HG02943 (cell line): Measurements from ENCODE around the gene NUDT15.
"Not testable (repeated sequence)": the region's sequence is repeated elsewhere in the genome, so short reads cannot be mapped to it uniquely, and the experiment has no call there.

ENCODE experiments used
- ATAC-seq: cut with Tn5 transposase; IDR thresholded peaks from one replicate; pipeline ENCODE4 v1.9.1; 2021; ENCODE audit warnings: mild to moderate bottlenecking, low read depth, moderate library complexity; ENCODE audit not compliant: unreplicated experiment

The NUDT15 gene

DNA sequence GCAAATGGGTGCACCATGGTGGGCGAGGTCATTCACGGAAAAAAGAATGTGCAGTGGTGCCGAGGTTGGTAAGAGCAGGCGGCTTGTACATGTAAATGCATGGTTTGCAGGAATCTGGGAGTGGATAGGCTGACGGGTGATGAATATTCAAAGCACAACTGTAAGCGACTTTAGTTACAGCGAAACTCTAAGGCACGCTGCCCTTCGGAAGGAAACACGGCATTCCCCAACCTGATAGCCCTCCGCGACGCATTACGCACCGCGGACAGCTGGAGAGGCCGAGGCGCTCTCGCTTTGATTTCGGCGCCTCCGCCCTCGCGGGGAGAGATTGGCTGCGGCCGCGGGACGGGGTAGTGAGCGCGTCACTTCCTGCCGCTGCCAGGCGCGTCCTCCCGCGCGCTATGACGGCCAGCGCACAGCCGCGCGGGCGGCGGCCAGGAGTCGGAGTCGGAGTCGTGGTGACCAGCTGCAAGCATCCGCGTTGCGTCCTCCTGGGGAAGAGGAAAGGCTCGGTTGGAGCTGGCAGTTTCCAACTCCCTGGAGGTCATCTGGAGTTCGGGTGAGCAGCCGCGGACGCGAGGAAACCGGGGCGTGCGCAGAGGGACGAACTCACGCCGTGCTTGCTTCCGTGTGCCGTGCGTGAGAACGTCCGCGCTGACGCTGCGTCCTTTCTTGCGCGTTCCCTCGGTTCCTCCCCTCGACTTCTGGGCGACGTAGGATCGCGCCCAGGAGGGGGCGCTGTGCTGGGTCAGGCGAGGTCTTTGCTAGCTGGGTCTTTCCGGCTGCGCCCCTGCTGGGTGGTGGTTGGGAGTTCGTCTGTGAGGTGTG lies at the start of gene NUDT15:
TSS of gene NUDT15 (plus strand) at position 381 of the 828 bp plus-strand sequence. CDS start at position 402, 21 bp downstream.
- ATAC-seq = peak; percentile 94

DNA sequence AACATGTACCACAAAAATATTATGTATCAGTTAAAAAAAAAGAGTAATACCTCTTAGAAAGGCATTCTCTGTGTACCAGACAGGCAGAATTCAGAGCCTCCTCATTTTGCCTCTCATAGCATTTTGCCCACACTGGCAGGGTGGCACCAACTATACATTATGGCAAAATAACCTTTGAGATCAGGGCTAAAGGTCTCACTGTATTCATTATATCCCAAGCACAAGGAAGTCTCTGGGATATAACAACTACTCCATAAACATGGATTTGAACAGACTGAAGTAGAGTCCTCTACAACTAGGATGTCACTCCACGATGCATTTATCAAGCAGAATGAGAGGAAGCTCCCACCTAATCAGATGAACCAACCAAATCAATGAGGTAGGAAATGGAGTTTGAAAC lies 47.1 kb upstream of the NUDT15 start:
- ATAC-seq = no peak

DNA sequence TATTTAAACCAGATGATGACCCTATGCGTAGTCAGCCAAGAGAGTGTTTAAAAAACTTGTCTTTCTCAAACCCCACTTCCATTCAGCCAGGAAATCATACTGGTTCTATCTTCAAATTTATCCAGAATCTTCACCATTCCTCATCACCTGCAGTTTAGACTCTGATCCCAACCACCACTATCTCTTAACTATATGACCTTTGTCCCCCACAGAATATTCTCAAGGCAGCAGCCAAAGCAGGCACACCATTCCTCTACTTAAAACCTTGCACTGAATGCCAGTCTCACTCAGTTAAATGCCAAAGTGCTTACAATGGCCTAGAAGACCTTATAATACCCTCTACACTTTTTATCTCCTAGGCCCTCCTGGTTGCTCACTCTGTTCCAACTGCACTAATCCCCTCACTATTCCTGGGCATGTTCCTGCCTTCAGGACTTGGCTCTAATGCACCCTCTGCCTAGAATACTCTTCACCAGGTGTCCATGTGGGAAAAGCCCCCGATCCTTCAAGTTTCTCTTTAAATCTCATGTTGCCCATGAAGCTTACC lies 46.5 kb upstream of the NUDT15 start:
- ATAC-seq = no peak

DNA sequence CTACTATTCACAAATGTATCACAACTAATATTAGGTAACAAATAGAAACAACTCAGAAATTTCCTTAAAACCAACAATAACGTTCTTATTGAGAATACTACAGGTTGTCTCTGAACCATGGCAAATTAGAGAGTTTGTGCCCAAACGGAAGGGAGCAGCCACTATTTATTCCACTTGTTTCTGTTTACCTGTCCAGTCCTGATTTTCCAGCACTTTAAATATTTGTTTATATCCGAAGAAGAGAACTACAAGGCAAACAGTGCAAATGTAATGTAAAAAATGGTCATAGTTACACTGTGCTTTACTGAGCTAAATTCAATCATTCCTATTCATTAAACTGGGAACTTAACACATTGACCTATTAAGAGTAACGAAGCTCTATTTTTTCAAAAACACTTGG lies 45.7 kb upstream of the NUDT15 start:
- ATAC-seq = no peak

DNA sequence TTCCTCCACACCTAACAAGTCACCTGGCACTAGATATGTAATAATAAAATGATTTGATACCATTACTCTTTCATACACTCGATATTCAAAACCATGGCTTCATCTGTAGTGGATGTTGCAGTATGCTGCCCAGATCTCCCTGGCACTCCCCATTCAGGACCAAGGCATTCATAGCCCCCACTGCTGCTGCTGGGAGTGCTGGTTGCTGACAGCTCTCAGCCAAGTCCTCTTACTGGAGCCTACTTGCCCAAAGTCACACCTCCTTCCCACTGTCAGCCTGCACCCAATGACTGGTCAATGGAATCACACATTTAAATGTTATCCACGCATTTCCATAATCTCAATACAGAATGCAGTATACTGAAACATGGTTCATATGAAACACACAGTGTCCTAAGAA lies 40.1 kb upstream of the NUDT15 start:
- no peak for ATAC-seq

DNA sequence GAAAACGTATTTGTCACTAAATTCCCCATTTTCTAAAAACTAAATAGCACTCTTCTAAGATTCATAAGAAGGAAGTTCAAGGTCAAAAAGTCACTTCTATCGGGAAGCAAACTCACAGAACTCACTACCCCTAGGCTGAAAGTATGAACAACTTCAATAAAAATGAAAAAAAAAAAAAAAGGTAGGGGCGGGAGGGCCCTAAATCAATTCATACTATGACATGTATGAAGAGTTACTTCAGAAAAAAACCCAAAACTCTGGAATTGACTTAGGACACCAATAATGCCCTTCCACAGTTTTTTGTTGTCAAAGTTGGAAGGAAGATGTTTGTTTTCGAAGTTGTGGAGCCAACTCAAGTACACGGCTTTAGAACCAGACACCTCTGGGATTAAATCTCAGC lies 37.6 kb upstream of the NUDT15 start:
- no peak for ATAC-seq

DNA sequence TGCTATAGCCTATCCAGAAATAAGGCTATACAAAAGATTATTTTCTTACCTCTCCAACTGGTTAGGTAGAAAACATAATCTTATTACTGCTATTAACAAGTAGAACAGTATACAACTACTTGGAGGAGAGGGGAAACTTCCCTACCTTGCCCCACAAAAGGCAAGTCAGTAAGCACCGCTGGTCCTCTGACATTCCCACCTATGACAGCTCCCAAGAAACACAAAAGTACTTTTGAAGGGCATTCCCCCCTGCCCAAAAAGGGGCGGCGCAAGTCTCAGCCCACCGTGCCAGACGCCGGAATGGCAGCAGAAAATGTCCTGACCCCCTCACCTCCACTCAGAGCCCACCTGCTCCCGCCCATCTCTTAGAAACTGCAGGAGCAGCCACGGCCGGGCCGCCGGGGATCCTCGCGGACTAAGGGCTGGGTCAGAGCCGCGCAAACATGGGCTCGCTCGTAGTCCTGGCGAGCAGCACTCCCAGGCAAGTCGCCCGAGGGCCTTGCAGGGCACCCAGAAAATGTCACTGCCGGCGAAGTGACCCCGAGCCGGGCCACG lies 36.9 kb upstream of the NUDT15 start:
- ATAC-seq = peak; percentile 41

DNA sequence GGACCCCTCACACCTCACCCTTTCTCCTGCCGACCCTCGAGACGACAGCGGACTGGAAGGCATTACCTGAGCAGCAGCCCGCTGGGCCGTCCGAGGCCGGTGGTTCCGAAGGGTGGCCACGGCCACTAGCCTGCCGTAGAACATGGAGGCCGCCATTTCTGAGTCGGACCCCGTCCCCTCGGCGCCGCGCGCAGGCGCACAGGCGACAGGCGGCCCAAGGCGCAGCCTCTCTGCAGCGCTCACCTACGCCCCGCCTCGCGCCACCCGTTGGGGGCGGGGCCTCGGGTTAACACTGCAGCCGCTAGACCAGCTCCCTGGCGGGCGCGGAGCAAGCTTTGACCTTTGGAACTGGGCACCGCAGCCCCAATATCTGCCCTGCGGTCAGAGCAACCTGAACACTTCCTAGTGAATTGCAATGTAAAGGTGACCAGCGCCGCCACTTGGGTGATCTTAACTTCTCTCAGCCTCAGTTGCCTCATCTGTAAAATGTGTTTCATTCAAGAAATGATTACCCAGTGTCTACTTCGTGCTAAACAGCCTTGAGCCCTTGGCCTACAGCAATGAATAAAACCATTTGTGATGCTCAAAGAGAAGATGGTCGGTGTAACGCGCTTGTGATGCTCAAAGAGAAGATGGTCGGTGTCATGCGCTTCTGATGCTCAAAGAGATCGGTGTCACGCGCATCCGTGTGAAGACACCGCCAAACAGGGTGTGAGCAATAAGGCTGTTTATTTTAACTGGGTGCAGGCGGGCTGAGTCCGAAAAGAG lies 36.2 kb upstream of the NUDT15 start, which contains the start of gene SUCLA2:
TSS of gene SUCLA2 (minus strand) at position 160 of the 768 bp plus-strand sequence. CDS start at position 156, 4 bp downstream.
- peak; percentile 96 for ATAC-seq

DNA sequence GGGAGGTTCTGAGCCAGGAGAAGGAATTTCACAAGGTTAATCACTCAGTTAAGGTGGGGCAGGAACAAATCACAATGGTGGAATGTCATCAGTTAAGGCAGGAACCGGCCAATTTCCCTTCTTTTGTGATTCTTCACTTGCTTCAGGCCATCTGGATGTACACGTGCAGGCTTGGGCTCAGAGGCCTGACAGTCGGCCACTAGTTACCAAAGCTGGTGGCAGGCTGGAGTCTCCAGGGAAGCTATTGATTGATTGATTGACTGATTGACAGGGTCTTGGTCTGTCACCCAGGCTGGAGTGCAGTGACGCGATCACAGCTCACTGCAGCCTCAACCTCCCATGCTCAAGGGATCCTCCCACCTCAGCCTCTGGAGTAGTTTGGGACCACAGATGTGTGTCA lies 35.5 kb upstream of the NUDT15 start:
- not testable (repeated sequence) for ATAC-seq

DNA sequence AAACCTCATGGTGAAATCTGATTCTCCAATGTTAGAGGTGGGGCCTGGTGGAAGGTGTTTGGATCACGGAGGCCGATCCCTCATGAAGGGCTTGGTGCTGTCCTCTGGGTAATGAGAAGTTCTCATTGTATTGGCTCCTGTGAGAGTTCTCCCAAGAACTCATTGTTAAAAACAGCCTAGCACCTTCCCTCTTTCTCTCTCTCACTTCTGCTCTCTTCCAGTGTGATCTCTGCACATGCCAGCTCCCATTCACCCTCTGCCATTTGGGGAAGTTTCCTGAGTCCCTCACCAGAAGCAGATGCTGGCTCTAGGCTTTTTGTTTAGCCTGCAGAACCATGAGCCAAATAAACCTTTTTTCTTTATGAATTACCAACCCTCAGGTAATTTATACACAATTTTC lies 33.3 kb upstream of the NUDT15 start:
- ATAC-seq = no peak

DNA sequence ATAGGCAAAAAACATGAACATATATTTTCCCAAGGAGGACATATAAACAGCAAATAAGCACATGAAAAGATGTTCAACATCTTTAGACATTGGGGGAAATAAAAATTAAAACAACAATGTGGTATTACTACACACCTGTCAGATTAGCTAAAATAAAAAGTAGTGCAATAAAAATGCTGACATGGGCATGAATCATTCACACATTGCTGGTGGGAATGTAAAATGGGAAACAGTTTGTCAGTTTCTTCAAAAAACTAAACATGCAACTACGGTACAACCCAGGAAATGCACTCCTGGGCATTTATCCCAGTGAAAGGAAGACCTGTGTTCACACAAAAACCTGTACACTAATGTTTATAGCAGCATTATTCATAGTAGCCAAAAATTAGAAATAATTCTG lies 31.1 kb upstream of the NUDT15 start:
- no peak for ATAC-seq

DNA sequence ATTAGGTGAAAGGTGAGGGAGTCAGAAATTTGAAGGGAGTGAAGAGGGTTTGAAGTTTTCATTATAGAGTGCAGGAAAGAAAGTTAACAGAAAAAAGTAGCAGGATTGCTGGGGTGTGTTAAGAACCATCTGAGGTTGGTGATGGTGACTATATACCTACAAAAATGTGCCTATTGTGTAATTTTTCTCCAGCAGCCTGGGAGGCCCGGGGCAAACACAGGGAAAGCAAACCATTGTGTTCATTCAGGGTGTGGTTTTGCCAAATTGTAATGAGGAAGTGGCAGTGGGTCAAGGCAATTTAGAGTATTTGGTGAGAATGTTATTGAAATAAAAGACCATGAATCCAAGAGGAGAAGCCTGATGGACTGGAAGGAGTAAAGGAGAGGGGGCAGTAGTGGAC lies 28.2 kb upstream of the NUDT15 start:
- no peak for ATAC-seq

DNA sequence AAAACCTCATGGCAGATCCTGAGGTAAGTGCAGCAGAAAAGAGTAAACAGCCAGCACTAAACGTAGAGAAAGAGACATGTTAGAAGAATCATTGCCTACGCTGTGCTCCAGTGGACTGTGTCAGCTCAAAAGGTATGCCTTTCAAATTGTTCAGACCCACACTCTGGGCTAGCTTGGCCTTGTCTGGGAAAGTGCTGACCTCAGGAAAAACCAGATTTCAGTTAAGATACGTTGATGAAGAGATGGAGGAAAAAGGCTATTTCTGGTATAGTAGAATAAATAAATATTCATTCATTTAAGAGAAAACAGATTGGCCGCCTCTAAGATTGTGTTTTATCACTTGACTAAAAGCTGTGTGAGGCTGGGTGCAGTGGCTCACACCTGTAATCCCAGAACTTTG lies 26.8 kb upstream of the NUDT15 start:
- no peak for ATAC-seq

DNA sequence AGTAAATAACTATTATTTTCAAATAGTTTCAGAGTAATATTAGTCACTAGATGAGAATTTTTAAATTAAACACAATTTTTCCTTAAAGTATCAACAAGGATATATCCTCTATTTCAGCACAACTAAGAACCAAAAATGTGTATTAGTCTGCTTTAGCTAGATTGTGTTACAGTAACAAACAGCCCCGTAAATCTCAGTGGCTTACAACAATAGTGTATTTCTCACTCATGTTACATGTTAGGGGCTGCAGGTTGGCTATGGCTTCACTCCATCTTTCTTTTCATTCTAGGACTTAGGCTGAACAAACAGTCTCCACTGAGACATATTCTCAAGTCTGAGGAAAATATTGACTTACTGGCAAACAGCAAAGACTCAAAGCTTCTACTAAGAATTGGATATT lies 24.9 kb upstream of the NUDT15 start:
- ATAC-seq = no peak

DNA sequence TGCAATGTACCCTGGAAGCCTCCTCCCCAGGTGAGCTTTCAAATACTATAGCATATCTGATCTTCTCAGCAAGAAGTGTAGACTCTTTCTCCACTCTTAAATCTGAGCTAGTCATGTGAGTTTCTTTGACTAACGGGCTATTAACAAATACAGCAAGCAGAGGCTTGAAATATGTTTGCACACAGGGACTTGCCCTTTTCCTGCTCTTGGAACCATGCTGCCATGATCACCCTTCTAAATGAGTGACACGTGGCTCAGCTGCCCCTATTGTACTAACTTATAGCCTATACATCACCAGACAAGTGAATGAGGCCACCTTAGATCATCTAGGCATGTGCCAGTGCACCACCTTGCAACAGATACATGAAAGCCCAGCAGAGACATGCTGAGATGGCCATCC lies 23.2 kb upstream of the NUDT15 start:
- ATAC-seq = no peak

DNA sequence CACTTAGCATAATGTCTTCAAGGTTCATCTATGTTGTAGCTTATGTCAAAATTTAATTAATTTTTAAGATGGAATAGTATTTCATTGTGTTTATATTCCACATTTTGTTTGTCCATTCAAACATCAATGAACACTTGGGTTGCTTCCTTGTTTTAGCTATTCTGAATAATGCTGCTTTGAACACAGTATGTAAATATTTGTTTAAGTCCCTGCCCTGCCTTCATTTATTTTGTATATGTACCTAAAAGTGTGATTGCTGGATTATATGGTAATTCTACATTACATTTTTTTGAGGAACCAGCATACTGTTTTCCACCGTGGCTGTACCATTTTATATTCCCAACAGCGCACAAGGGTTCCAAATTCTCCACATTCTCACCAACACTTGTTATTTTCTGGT lies 18.9 kb upstream of the NUDT15 start:
- ATAC-seq = no peak

DNA sequence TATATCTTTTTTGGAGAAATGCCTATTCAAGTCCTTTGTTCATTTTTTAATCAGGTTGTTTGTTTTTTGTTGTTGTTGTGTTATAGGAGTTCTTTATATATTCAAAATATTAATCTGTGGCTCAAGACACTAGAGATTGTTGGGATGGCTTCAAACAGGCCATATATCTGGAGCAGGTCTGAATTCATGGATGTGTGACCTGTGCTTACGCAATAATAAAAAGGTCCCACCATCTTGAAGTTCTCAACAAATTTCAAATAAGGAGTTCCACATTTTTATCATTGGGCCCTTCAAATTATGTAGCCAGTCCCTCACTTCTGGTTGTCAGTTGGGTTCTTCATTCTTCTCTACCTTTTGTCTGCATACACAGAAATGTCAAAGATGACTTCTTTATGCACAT lies 17.7 kb upstream of the NUDT15 start:
- no peak for ATAC-seq

DNA sequence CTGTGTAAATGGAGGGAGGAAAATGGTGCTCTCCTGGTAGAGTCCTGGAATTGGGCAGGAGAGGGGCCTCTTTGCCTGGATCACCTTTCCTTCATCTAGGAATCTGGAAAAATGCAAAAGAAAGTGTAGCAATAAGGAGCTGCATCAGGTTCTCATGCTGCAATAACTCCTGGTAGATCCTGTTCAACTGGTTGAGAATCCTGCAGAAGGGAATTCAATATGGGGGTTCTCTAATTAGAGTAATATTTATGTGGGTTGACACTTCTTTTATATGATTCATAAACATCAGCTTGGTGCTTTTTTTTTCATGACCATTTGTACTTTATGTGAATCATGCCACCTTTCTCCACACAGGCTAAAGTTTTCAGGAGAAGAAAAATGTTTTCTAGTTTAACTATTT lies 9.5 kb upstream of the NUDT15 start:
- no peak for ATAC-seq

DNA sequence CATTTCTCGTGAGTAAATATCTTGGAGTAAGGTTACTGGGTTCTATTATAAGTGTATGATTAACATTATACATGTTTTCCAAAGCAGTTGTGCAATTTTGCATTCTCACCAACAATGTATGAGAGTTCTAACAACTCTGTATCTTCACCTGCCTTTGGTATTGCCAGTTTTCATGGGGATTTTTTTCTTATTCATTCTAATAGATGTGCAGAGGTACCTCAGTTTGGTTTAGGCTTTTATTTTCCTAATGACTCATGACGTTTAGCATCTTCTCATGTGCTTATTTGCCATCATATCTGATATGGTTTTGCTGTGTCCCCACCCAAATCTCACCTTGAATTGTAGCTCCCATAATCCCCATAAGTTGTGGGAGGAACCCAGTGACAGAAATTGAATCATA lies 7.7 kb upstream of the NUDT15 start:
- ATAC-seq = no peak

DNA sequence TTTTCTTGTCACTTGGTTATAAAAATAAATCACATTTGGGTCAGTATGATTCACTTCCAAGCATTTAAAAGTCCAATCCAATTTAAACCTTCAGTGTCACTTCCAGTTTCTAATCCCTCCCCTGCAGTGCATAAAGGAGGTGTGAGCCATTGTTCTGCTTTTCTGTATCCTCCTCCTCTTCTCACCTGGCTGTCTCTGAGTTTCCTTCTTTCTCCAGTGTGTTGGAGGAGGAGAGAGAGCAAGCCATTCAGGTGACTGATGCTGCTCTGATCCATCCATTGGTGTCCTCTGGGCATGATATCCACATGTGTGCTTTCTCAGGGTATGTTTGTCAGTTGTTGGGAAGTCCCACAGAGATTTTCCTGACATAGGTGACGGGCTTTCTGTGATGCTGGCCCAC lies 1.2 kb downstream of the NUDT15 start:
- ATAC-seq = no peak

DNA sequence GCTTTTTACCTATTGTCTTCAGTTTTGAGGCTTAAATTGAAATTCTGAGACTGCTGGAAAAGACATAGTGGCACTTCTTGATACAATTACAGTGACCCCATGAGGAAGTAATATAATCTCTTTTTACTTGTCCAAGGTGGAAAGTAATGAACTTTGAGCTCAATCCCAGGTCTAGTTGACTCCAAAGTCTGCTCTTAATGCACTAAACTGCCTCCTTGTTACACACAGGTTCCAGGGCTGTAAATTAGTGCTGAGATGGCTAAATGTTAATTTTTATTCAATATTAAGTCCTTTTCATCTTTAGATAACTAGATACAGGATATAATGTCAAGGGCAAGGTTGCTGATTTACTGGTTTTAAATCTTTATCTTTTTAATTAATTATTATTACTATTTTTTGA lies 2.5 kb downstream of the NUDT15 start:
- no peak for ATAC-seq
